Adrenal gland (tissue), 19 donors: Measurements from ENCODE around the gene CBL. TPM values are rescaled to one million over a fixed set of nuclear protein-coding genes. Genes with fewer than 3 reads are reported as not detected.
A peak's percentile ranks its signal among the peaks of the same experiment; 100 is the strongest.

Experiments
- DNase-seq, 7 donors: peaks; one replicate each; pipeline ENCODE4 v3.0.0-alpha.2; 2019 to 2020
- H3K27ac ChIP-seq, 5 donors: fragments of 200-600 bp; sonication (generic) in 4 of 5; 1 replicate in 3 of 5; 2 replicates in 2 of 5; pipeline versions ENCODE4 v1.5.1 to v1.8.0; 2016 to 2020; ENCODE audit warnings: mild to moderate bottlenecking in 1 of 5
- H3K27me3 ChIP-seq: fragments of 200-600 bp; 2 replicates; pipeline ENCODE4 v1.8.0; 2021
- H3K36me3 ChIP-seq, 2 donors: fragments of 200-600 bp; replicated peaks in 1 of 2; 1 replicate in 1 of 2; 2 replicates in 1 of 2; pipeline versions ENCODE4 v1.5.1 to v1.8.0; 2018 to 2022
- H3K4me1 ChIP-seq, 2 donors: fragments of 200-600 bp; replicated peaks in 1 of 2; 1 replicate in 1 of 2; 2 replicates in 1 of 2; pipeline versions ENCODE4 v1.5.1 to v1.8.0; 2018 to 2021
- H3K4me3 ChIP-seq, 4 donors: fragments of 200-600 bp; sonication (generic) in 3 of 4; one replicate each; pipeline ENCODE4 v1.5.1; 2016 to 2018
- H3K9me3 ChIP-seq, 3 donors: fragments of 200-600 bp; sonication (generic) in 1 of 3; replicated peaks in 1 of 3; 1 replicate in 2 of 3; 2 replicates in 1 of 3; pipeline versions ENCODE4 v1.5.1 to v1.8.0; 2016 to 2021
- CTCF ChIP-seq, 6 experiments: fragments of 450-650 bp in 4 of 6; fragments of 200-600 bp in 2 of 6; sonication (generic) in 1 of 6; IDR thresholded peaks; 1 replicate in 5 of 6; 2 replicates in 1 of 6; pipeline versions ENCODE4 v1.5.1 to v1.8.0; 2016 to 2021; ENCODE audit warnings: antibody characterized with exemption in 6 of 6, mild to moderate bottlenecking in 2 of 6, moderate library complexity in 1 of 6
- POLR2A ChIP-seq, 2 donors: fragments of 450-650 bp; IDR thresholded peaks; one replicate each; pipeline ENCODE4 v1.6.1; 2017; ENCODE audit warnings: antibody characterized with exemption in 2 of 2, mild to moderate bottlenecking in 2 of 2, moderate library complexity in 1 of 2
- WGBS, 4 donors: extraction: QIAGEN DNeasy Blood & Tissue Kit in 2 of 4; methylation state at CpG; one replicate each; pipeline versions ENCODE4 v1.1.5 to v1.1.7; 2013 to 2017; 5-methylcytosine and 5-hydroxymethylcytosine counted together
- intact Hi-C, 2 donors: fragments of 100-400 bp; cut with DNase I; formaldehyde crosslinking; loops; one replicate each; pipeline versions ENCODE4 v1.14.1 to v1.15.0; 2022 to 2023
- long read RNA-seq, 10 donors: library from polyadenylated mRNA in 3 of 10; unstranded in 2 of 10; stranded (forward) in 1 of 10; transcript quantifications; one replicate each; pipeline ENCODE4 v2.0.0 and lab custom pipeline, GENCODE V29; 2021 to 2026
- polyA plus RNA-seq, 3 donors: library from polyadenylated mRNA; stranded (reverse); fragments of 200-250 nt in 2 of 3; fragments of 350-450 nt in 1 of 3; fragmentation: Illumina TruSeq in 1 of 3; extraction: RNeasy Lipid Tissue Mini Kit (QIAGEN cat#74804) in 1 of 3; gene quantifications; one replicate each; pipeline ENCODE4 v1.2.3, GENCODE V29; 2013 to 2014
- total RNA-seq, 9 donors: library from RNA; depleted of rRNA in 4 of 9; stranded (reverse); fragments of >200 nt in 4 of 9; fragments of 120-200 nt in 1 of 9; fragmentation: NEBNext Ultra II Directional in 1 of 9; extraction: Animal tissue kit (Norgen Biotek cat#: 25700) in 1 of 9; gene quantifications; one replicate each; pipeline versions ENCODE4 v1.1.0 to v1.2.4, GENCODE V29; 2013 to 2023
- donor health status: healthy with polysubstance abuse.
- donor health status: Bipolar disorder and iron deficiency.
- donor health status: DM: yes; HTN: yes; CAD: no.
- donor health status: DM: no; HTN: no; CAD: no.
- donor health status: DM: no; HTN: no; CAD: no.
- donor health status: DM: yes; HTN: yes; CAD: no.

CBL gene
- 10 to 100 TPM in 7 of 9 donors, 1 to 10 TPM in 2; 5.3 to 21.9 (median 13.8) TPM for total RNA-seq
- polyA plus RNA-seq, result 10 to 100 TPM in 1 of 3 donors, 1 to 10 TPM in 2; 4.9 to 13.4 (median 6.2) TPM
- long read RNA-seq, donor 1, full-length matches to known transcripts, result 1 of 1 reads
- long read RNA-seq, donor 1, partial matches to known transcripts, result 0 of 1 reads
- long read RNA-seq, donor 1, other reads (novel, unspliced or antisense), result 0 of 1 reads
- long read RNA-seq, donor 2, full-length matches to known transcripts, result 1 of 1 reads
- long read RNA-seq, donor 2, partial matches to known transcripts, result 0 of 1 reads
- long read RNA-seq, donor 2, other reads (novel, unspliced or antisense), result 0 of 1 reads
- long read RNA-seq, donor 3, full-length matches to known transcripts, result 1 of 1 reads
- long read RNA-seq, donor 3, partial matches to known transcripts, result 0 of 1 reads
- long read RNA-seq, donor 3, other reads (novel, unspliced or antisense), result 0 of 1 reads
- long read RNA-seq, donor 4, partial matches to known transcripts, result 0 of 1 reads
- long read RNA-seq, donor 4, other reads (novel, unspliced or antisense), result 1 of 1 reads
- long read RNA-seq, donor 5, partial matches to known transcripts, result 1 of 3 reads
- long read RNA-seq, donor 5, other reads (novel, unspliced or antisense), result 2 of 3 reads
- long read RNA-seq, donor 6, partial matches to known transcripts, result 1 of 2 reads
- long read RNA-seq, donor 6, other reads (novel, unspliced or antisense), result 1 of 2 reads
- long read RNA-seq, donor 7, result 0 reads
- long read RNA-seq, donor 8, result 0 reads
- long read RNA-seq, donor 9, full-length matches to known transcripts, result 2 of 2 reads
- long read RNA-seq, donor 9, partial matches to known transcripts, result 0 of 2 reads
- long read RNA-seq, donor 9, other reads (novel, unspliced or antisense), result 0 of 2 reads
- long read RNA-seq, donor 10, result 0 reads

GRCh38 chr11:119205574-119206510, at the start of gene CBL:
CBL (plus strand) TSS chr11:119206339; CDS start chr11:119206418, 79 bp downstream.
- H3K4me3 ChIP-seq, result peak within 1 kb of the TSS; percentile 78 to 95 (median 87)
- H3K4me1 ChIP-seq, result peaks cover 7 to 33% of the 10 kb centered on the region in 2 donors
- intact Hi-C loops, result loop anchor here in 1 of 2 donors (10.0 kb wide), 1 partner anchor 129 kb away; the partner anchor contains the start of gene RNF26
- H3K36me3 ChIP-seq, result no peaks in the 10 kb centered on the region
- no peaks in the 10 kb centered on the region for H3K27me3 ChIP-seq
- TF ChIP-seq POLR2A (IDR thresholded peaks at IDR 0.05), result peak; percentile 16 to 50
- TF ChIP-seq CTCF (IDR thresholded peaks at IDR 0.05), result peak; percentile 77 to 93 (median 84)
- 0 to 1% (median 0%) methylated on average over 21 to 87 of the region's 88 CpGs for WGBS, 4 donors
- peak; percentile 93 to 98 (median 96) for DNase-seq
- peak within 1 kb of the TSS; percentile 72 to 92 (median 87) for H3K27ac ChIP-seq
- H3K9me3 ChIP-seq, result no peaks in the 10 kb centered on the region

GRCh38 chr11:119156496-119156895, 49.6 kb upstream of the CBL start:
- no peaks in the 10 kb centered on the region for H3K36me3 ChIP-seq
- no peak for TF ChIP-seq CTCF (IDR thresholded peaks at IDR 0.05)
- no peaks in the 10 kb centered on the region for H3K4me1 ChIP-seq
- no peaks in the 10 kb centered on the region for H3K27me3 ChIP-seq
- no peak overlapping the region for H3K27ac ChIP-seq
- DNase-seq, result no peak
- intact Hi-C loops, result no loop called here
- H3K9me3 ChIP-seq, result no peaks in the 10 kb centered on the region
- no peak overlapping the region for H3K4me3 ChIP-seq
- WGBS, 4 donors, result 84 to 92% (median 85%) methylated on average over 5 to 10 of the region's 10 CpGs

- intact Hi-C loops, result no loop called here
- peak in 1 of 7 donors; percentile 15 for DNase-seq
- 50 to 62% (median 55%) methylated on average over 3 of the region's 3 CpGs for WGBS, 4 donors
- H3K9me3 ChIP-seq, result no peaks in the 10 kb centered on the region
- H3K4me3 ChIP-seq, result no peak overlapping the region
- H3K27me3 ChIP-seq, result no peaks in the 10 kb centered on the region
- no peak overlapping the region for H3K27ac ChIP-seq
- H3K36me3 ChIP-seq, result no peaks in the 10 kb centered on the region
- no peak for TF ChIP-seq CTCF (IDR thresholded peaks at IDR 0.05)
- TF ChIP-seq POLR2A (IDR thresholded peaks at IDR 0.05), result no peak
- H3K4me1 ChIP-seq, result no peaks in the 10 kb centered on the region
Observed at GRCh38 chr11:119157063-119157462, 49.1 kb upstream of the CBL start.
